Suppressor macrophage treated with lipopolysaccharide for 1 hour (primary cell): Measurements from ENCODE around the gene CPNE8.
A peak's percentile ranks its signal among the peaks of the same experiment; 100 is the strongest.

ENCODE experiments used
- DNase-seq, 3 donors: peaks; one replicate each; pipeline ENCODE4 v3.0.0-alpha.2; 2020 to 2022

Gene CPNE8

GRCh38 chr12:38720661-38721060 is 184.7 kb downstream of the CPNE8 start:
- DNase-seq: no peak

- no peak for DNase-seq
Measured at GRCh38 chr12:38713294-38713693, 192.1 kb downstream of the CPNE8 start.

- DNase-seq: no peak
Measured at GRCh38 chr12:38711054-38711453, 194.3 kb downstream of the CPNE8 start.

- no peak for DNase-seq
Measured at GRCh38 chr12:38708466-38708865, 196.9 kb downstream of the CPNE8 start.

- no peak for DNase-seq
Measured at GRCh38 chr12:38707648-38708047, 197.7 kb downstream of the CPNE8 start.

GRCh38 chr12:38697289-38697688 is 208.1 kb downstream of the CPNE8 start:
- DNase-seq: no peak

- DNase-seq: no peak
Measured at GRCh38 chr12:38695057-38695456, 210.3 kb downstream of the CPNE8 start.

- no peak for DNase-seq
Measured at GRCh38 chr12:38691164-38691563, 214.2 kb downstream of the CPNE8 start.

- DNase-seq: no peak
Measured at GRCh38 chr12:38690646-38691045, 214.7 kb downstream of the CPNE8 start.

- DNase-seq: no peak
Measured at GRCh38 chr12:38689704-38690103, 215.7 kb downstream of the CPNE8 start.

GRCh38 chr12:38689195-38689594 is 216.2 kb downstream of the CPNE8 start:
- DNase-seq: no peak

GRCh38 chr12:38682521-38682920 is 222.9 kb downstream of the CPNE8 start:
- DNase-seq: no peak

GRCh38 chr12:38669530-38669929 is 235.9 kb downstream of the CPNE8 start:
- no peak for DNase-seq

- no peak for DNase-seq
Measured at GRCh38 chr12:38669081-38669480, 236.3 kb downstream of the CPNE8 start.

GRCh38 chr12:38666425-38666824 is 239.0 kb downstream of the CPNE8 start:
- DNase-seq: no peak

- DNase-seq: peak in 1 of 3 donors; percentile 7
Measured at GRCh38 chr12:38664661-38665269, 240.6 kb downstream of the CPNE8 start.

- peak in 2 of 3 donors; percentile 37 to 44 for DNase-seq
Measured at GRCh38 chr12:38662829-38663228, 242.6 kb downstream of the CPNE8 start.

- DNase-seq: no peak
Measured at GRCh38 chr12:38653650-38654049, 251.7 kb downstream of the CPNE8 start.

- DNase-seq: no peak
Measured at GRCh38 chr12:38648813-38649212, 256.6 kb downstream of the CPNE8 start.

- no peak for DNase-seq
Measured at GRCh38 chr12:38646146-38646545, 259.2 kb downstream of the CPNE8 start.

GRCh38 chr12:38639625-38640024 is 265.8 kb downstream of the CPNE8 start:
- no peak for DNase-seq

- no peak for DNase-seq
Measured at GRCh38 chr12:38638401-38638800, 267.0 kb downstream of the CPNE8 start.

- no peak for DNase-seq
Measured at GRCh38 chr12:38633511-38633910, 271.9 kb downstream of the CPNE8 start.

- DNase-seq: no peak
Measured at GRCh38 chr12:38629064-38629463, 276.3 kb downstream of the CPNE8 start.

GRCh38 chr12:38628288-38628687 is 277.1 kb downstream of the CPNE8 start:
- DNase-seq: no peak

- DNase-seq: no peak
Measured at GRCh38 chr12:38625306-38625705, 280.1 kb downstream of the CPNE8 start.
